ENCODE results near the gene IL36G.

GRCh38 chr2:113027691-113028090 is 49.9 kb downstream of the IL36G start:
- no peak for TF ChIP-seq CTCF (IDR thresholded peaks at IDR 0.05; ENCODE audit: low read length)
- TF ChIP-seq EZH2 (optimal IDR thresholded peaks at IDR 0.05; ENCODE audit: low read depth, low read length) = no peak
